CD4-positive, alpha-beta T cell treated with Interferon alpha-2 for 1 hour (primary cell): ENCODE results near the gene ECHS1.
"Not testable (repeated sequence)": the region's sequence is repeated elsewhere in the genome, so short reads cannot be mapped to it uniquely, and the experiment has no call there.

Experiments used
- DNase-seq, 2 donors: peaks; one replicate each; pipeline ENCODE4 v3.0.0-alpha.2; 2020 to 2022

Gene ECHS1

GRCh38 chr10:133320852-133321422 lies 52.2 kb downstream of the ECHS1 start:
- not testable (repeated sequence) for DNase-seq

- peak; percentile 62 to 79 for DNase-seq
Observed at GRCh38 chr10:133318494-133319127, 54.5 kb downstream of the ECHS1 start.

GRCh38 chr10:133316732-133317131 lies 56.4 kb downstream of the ECHS1 start:
- DNase-seq: no peak

GRCh38 chr10:133316266-133316665 lies 56.9 kb downstream of the ECHS1 start:
- no peak for DNase-seq

- no peak for DNase-seq
Observed at GRCh38 chr10:133315847-133316246, 57.3 kb downstream of the ECHS1 start.

GRCh38 chr10:133314911-133315310 lies 58.2 kb downstream of the ECHS1 start:
- DNase-seq: no peak

GRCh38 chr10:133313192-133313591 lies 60.0 kb downstream of the ECHS1 start:
- DNase-seq: no peak

GRCh38 chr10:133312769-133313145 lies 60.4 kb downstream of the ECHS1 start:
- DNase-seq: no peak
